Osteocyte (in vitro differentiated cells): Measurements from ENCODE around the gene SEMA3F. TPM values are rescaled to one million over a fixed set of nuclear protein-coding genes. Genes with fewer than 3 reads are reported as not detected.

Source experiments
- DNase-seq: peaks from one replicate; pipeline ENCODE4 v3.0.0; 2021; ENCODE audit warnings: mixed read lengths; ENCODE audit not compliant: unreplicated experiment; ENCODE audit errors: extremely low spot score
- H3K27ac Mint-ChIP-seq: one replicate; pipeline ENCODE4 v1.8.0; 2021; ENCODE audit warnings: mild to moderate bottlenecking, mixed read lengths; ENCODE audit not compliant: unreplicated experiment
- H3K27me3 Mint-ChIP-seq: one replicate; pipeline ENCODE4 v1.8.0; 2021; ENCODE audit warnings: mixed read lengths; ENCODE audit not compliant: unreplicated experiment
- H3K36me3 Mint-ChIP-seq: one replicate; pipeline ENCODE4 v1.8.0; 2021; ENCODE audit warnings: mixed read lengths; ENCODE audit not compliant: unreplicated experiment
- H3K4me1 Mint-ChIP-seq: one replicate; pipeline ENCODE4 v1.8.0; 2021; ENCODE audit warnings: mixed read lengths; ENCODE audit not compliant: unreplicated experiment
- H3K4me3 Mint-ChIP-seq: one replicate; pipeline ENCODE4 v1.8.0; 2021; ENCODE audit warnings: mild to moderate bottlenecking, moderate library complexity, mixed read lengths; ENCODE audit not compliant: unreplicated experiment
- H3K9me3 Mint-ChIP-seq: one replicate; pipeline ENCODE4 v1.8.0; 2021; ENCODE audit warnings: mixed read lengths; ENCODE audit not compliant: unreplicated experiment
- CTCF ChIP-seq: fragments of 200-600 bp; sonication (generic); IDR thresholded peaks from 2 replicates; pipeline ENCODE4 v1.5.0; 2021; ENCODE audit warnings: antibody characterized with exemption, mild to moderate bottlenecking, moderate library complexity
- microRNA-seq: library from miRNA; unstranded; fragments of <30 nt; microRNA quantifications from one replicate; pipeline ENCODE4 v1.1.0, GENCODE V29; 2020; ENCODE audit not compliant: unreplicated experiment
- total RNA-seq: library from RNA; stranded (reverse); gene quantifications from 2 replicates; pipeline ENCODE4 v1.2.1, GENCODE V29; 2021

The SEMA3F gene
- total RNA-seq, 1 donor from 2014 or later = 11.8 TPM

- Mint-ChIP-seq H3K4me1 (peaks cover 40% of the 10 kb centered on the region), H3K36me3 (no peaks in the 10 kb centered on the region), H3K4me3 (peak overlapping the region; percentile 99), H3K27me3 (no peaks in the 10 kb centered on the region), H3K9me3 (no peaks in the 10 kb centered on the region), H3K27ac (peak overlapping the region; percentile 92)
- no peak for DNase-seq
- TF ChIP-seq CTCF = no peak
Measured at GRCh38 chr3:50237133-50237651, 82.1 kb downstream of the SEMA3F start.

GRCh38 chr3:50237754-50238548, 82.8 kb downstream of the SEMA3F start:
- Mint-ChIP-seq H3K4me1 (peaks cover 43% of the 10 kb centered on the region), H3K27me3 (no peaks in the 10 kb centered on the region), H3K9me3 (no peaks in the 10 kb centered on the region), H3K4me3 (peak overlapping the region; percentile 99), H3K27ac (peak overlapping the region; percentile 92), H3K36me3 (no peaks in the 10 kb centered on the region)
- TF ChIP-seq CTCF = no peak
- DNase-seq = peak; percentile 91

GRCh38 chr3:50238549-50239026, 83.5 kb downstream of the SEMA3F start:
- Mint-ChIP-seq H3K4me1 (peaks cover 49% of the 10 kb centered on the region), H3K4me3 (peak overlapping the region; percentile 99), H3K27ac (peak overlapping the region; percentile 92), H3K27me3 (no peaks in the 10 kb centered on the region), H3K36me3 (no peaks in the 10 kb centered on the region), H3K9me3 (no peaks in the 10 kb centered on the region)
- no peak for TF ChIP-seq CTCF
- no peak for DNase-seq

Small RNAs within 50 kb of the gene (microRNA-seq; reads per million reads assigned to microRNA genes)
- gene MIR566 (not detected), gene MIR5787 (not detected)

Other genes starting within 250 kb of the SEMA3F start
- gene MON1A, start 225.5 kb upstream of the SEMA3F start, total RNA-seq = 12.8 and 13.8 TPM in 2 replicates
- 91.5 and 97.4 TPM in 2 replicates for gene RBM6, start 215.2 kb upstream of the SEMA3F start, total RNA-seq
- gene RBM5, start 66.4 kb upstream of the SEMA3F start, total RNA-seq = 213 and 225 TPM in 2 replicates
- not detected in 2 replicates for gene GNAT1, start 36.3 kb downstream of the SEMA3F start, total RNA-seq
- 3.9 and 4.5 TPM in 2 replicates for gene SLC38A3, start 49.9 kb downstream of the SEMA3F start, total RNA-seq
- gene GNAI2, start 80.9 kb downstream of the SEMA3F start, total RNA-seq = 340 and 357 TPM in 2 replicates
- gene SEMA3B, start 113.8 kb downstream of the SEMA3F start, total RNA-seq = 5.5 and 8.1 TPM in 2 replicates
- not detected in 2 replicates for gene LSMEM2, start 123.8 kb downstream of the SEMA3F start, total RNA-seq
- gene IFRD2, start 137.1 kb downstream of the SEMA3F start, total RNA-seq = 43.3 and 54.2 TPM in 2 replicates
- gene HYAL3, start 144.1 kb downstream of the SEMA3F start, total RNA-seq = 2.3 and 3.0 TPM in 2 replicates
- gene NAA80, start 144.1 kb downstream of the SEMA3F start, total RNA-seq = 14.3 and 16.2 TPM in 2 replicates
- gene HYAL1, start 148.2 kb downstream of the SEMA3F start, total RNA-seq = 0.60 and 0.83 TPM in 2 replicates
- 34.1 and 37.0 TPM in 2 replicates for gene HYAL2, start 167.4 kb downstream of the SEMA3F start, total RNA-seq
- gene TUSC2, start 172.9 kb downstream of the SEMA3F start, total RNA-seq = 16.9 and 18.3 TPM in 2 replicates
- 12.8 and 13.7 TPM in 2 replicates for gene RASSF1, start 185.5 kb downstream of the SEMA3F start, total RNA-seq
- 0.50 and 1.6 TPM in 2 replicates for gene ZMYND10, start 190.4 kb downstream of the SEMA3F start, total RNA-seq
- gene NPRL2, start 195.5 kb downstream of the SEMA3F start, total RNA-seq = 21.0 and 25.9 TPM in 2 replicates
- gene CYB561D2, start 195.5 kb downstream of the SEMA3F start, total RNA-seq = 17.2 and 18.2 TPM in 2 replicates
- 63.2 and 69.0 TPM in 2 replicates for gene TMEM115, start 204.2 kb downstream of the SEMA3F start, total RNA-seq